Endothelial cell of umbilical vein (primary cell): ENCODE measurements around the gene B4GALNT3. TPM values are rescaled to one million over a fixed set of nuclear protein-coding genes. Genes with fewer than 3 reads are reported as not detected.

Experiments used
- BruUV-seq: library from RNA; stranded (reverse); fragments of 400-500 nt; replicated peaks from 2 replicates; lab custom pipeline; 2021; lab: Mats Ljungman, UMichigan
- CTCF ChIA-PET: fragments of 300-600, 350-600 bp; sonication (Branson Sonifier 250); formaldehyde crosslinking; loops from one replicate; lab custom pipeline; 2021; ENCODE audit warnings: antibody characterized with exemption, inconsistent platforms; lab: Charles Lee
- POLR2A ChIA-PET: fragments of 300-600, 350-600 bp; sonication (Branson Sonifier 250); formaldehyde crosslinking; loops from one replicate; lab custom pipeline; 2021; ENCODE audit warnings: antibody characterized with exemption, inconsistent platforms; lab: Charles Lee
- DNase-seq: peaks from one replicate; pipeline ENCODE4 v3.0.0-alpha.2; 2011; ENCODE audit warnings: low read depth, low spot score
- FAIRE-seq: peaks from 2 replicates; lab custom pipeline; 2011; peaks lifted over from hg19 to GRCh38; lab: Jason Lieb, UNC
- H2AFZ ChIP-seq: 2 replicates; pipeline ENCODE4 v1.6.0; 2012; ENCODE audit warnings: low read depth, low read length, control low read depth, inconsistent platforms
- H3K27ac ChIP-seq: 2 replicates; pipeline ENCODE4 v1.5.1; 2011; ENCODE audit warnings: low read depth, mild to moderate bottlenecking, control low read depth, low read length, moderate library complexity; ENCODE audit not compliant: insufficient read depth
- H3K27me3 ChIP-seq, 2 experiments: 2 replicates each; pipeline versions ENCODE4 v1.6.0 to v1.6.1; 2011; ENCODE audit warnings: low read length in 2 of 2, mixed read lengths in 1 of 2; ENCODE audit not compliant: control insufficient read depth in 2 of 2, insufficient read depth in 2 of 2
- H3K36me3 ChIP-seq, 2 experiments: 2 replicates in 1 of 2; 3 replicates in 1 of 2; pipeline ENCODE4 v1.5.1; 2011; ENCODE audit warnings: low read length in 2 of 2, mild to moderate bottlenecking in 1 of 2, moderate library complexity in 1 of 2; ENCODE audit not compliant: control insufficient read depth in 2 of 2, insufficient read depth in 2 of 2; ENCODE audit errors: extremely low read depth in 1 of 2
- H3K4me1 ChIP-seq: 3 replicates; pipeline ENCODE4 v1.5.1; 2011; ENCODE audit warnings: mild to moderate bottlenecking, low read length; ENCODE audit not compliant: control insufficient read depth, insufficient read depth; ENCODE audit errors: extremely low read depth
- H3K4me2 ChIP-seq: 2 replicates; pipeline ENCODE4 v1.6.1; 2011; ENCODE audit warnings: low read length, control low read depth, mixed read lengths; ENCODE audit not compliant: insufficient read depth
- H3K4me3 ChIP-seq, 3 experiments: fragments of 200-600 bp in 1 of 3; sonication (generic), shearing (Covaris generic) in 1 of 3; replicated peaks in 1 of 3; 2 replicates each; pipeline ENCODE4 v1.5.1; 2011 to 2016; ENCODE audit warnings: control low read depth in 3 of 3, low read length in 3 of 3, mild to moderate bottlenecking in 2 of 3, inconsistent platforms in 1 of 3, low read depth in 1 of 3, moderate library complexity in 1 of 3; ENCODE audit not compliant: insufficient read depth in 1 of 3
- H3K79me2 ChIP-seq: 2 replicates; pipeline ENCODE4 v1.6.0; 2012; ENCODE audit warnings: low read length, inconsistent platforms; ENCODE audit not compliant: control insufficient read depth, insufficient read depth
- H3K9ac ChIP-seq: replicated peaks from 2 replicates; pipeline ENCODE3; 2011; ENCODE audit warnings: low read length, control low read depth; ENCODE audit not compliant: insufficient read depth; ENCODE audit errors: extremely low read depth
- H3K9me1 ChIP-seq: replicated peaks from 3 replicates; pipeline ENCODE4 v1.6.0; 2011; ENCODE audit warnings: mild to moderate bottlenecking, low read length; ENCODE audit not compliant: control insufficient read depth, insufficient read depth; ENCODE audit errors: extremely low read depth
- H3K9me3 ChIP-seq: replicated peaks from 2 replicates; pipeline ENCODE4 v1.5.1; 2012; ENCODE audit warnings: low read length, inconsistent platforms; ENCODE audit not compliant: control insufficient read depth, insufficient read depth
- H4K20me1 ChIP-seq: replicated peaks from 2 replicates; pipeline ENCODE3; 2011; ENCODE audit warnings: mild to moderate bottlenecking, low read length; ENCODE audit not compliant: control insufficient read depth, insufficient read depth; ENCODE audit errors: extremely low read depth
- EZH2 ChIP-seq: IDR thresholded peaks from 2 replicates; pipeline ENCODE4 v1.6.1; 2012; ENCODE audit warnings: borderline replicate concordance, low read depth, mild to moderate bottlenecking, moderate library complexity, low read length, inconsistent platforms; ENCODE audit not compliant: severe bottlenecking
- FOS ChIP-seq: IDR thresholded peaks from 2 replicates; pipeline ENCODE4 v1.6.1; 2011; ENCODE audit warnings: mild to moderate bottlenecking, low read length, moderate library complexity, borderline replicate concordance; ENCODE audit not compliant: insufficient read depth
- GATA2 ChIP-seq: IDR thresholded peaks from 2 replicates; pipeline ENCODE4 v1.7.0; 2011; ENCODE audit warnings: low read depth, mild to moderate bottlenecking, moderate library complexity, mixed read lengths, low read length; ENCODE audit not compliant: insufficient read length, insufficient read depth
- JUN ChIP-seq: IDR thresholded peaks from 2 replicates; pipeline ENCODE4 v1.6.1; 2011; ENCODE audit warnings: borderline replicate concordance, low read depth; ENCODE audit not compliant: insufficient read length, insufficient read depth
- MYC ChIP-seq: IDR thresholded peaks from one replicate; pipeline ENCODE4 v1.6.1; 2011; ENCODE audit warnings: mild to moderate bottlenecking, low read depth, low read length
- POLR2A ChIP-seq: IDR thresholded peaks from 2 replicates; pipeline ENCODE4 v1.6.1; 2012; ENCODE audit warnings: low read depth, mild to moderate bottlenecking, control low read depth, low read length
- POLR2AphosphoS5 ChIP-seq: IDR thresholded peaks from 2 replicates; pipeline ENCODE4 v1.6.1; 2012; ENCODE audit warnings: low read depth, mild to moderate bottlenecking, control low read depth, low read length, moderate library complexity; ENCODE audit not compliant: insufficient read depth
- dilution Hi-C: fragments of 300-500 bp; cut with MboI; formaldehyde crosslinking; loops from one replicate; pipeline ENCODE4 v1.15.0; 2019; ENCODE audit warnings: low sequenced_read_pairs; ENCODE audit not compliant: extremely low pct_ligation_motif_present
- intact Hi-C: fragments of 100-400 bp; cut with micrococcal nuclease; formaldehyde crosslinking; loops from one replicate; pipeline ENCODE4 v1.10.0; 2022
- polyA plus RNA-seq, 4 experiments: library from polyadenylated mRNA; depleted of rRNA in 3 of 4; stranded (reverse) in 3 of 4; unstranded in 1 of 4; fragments of >200 nt; gene quantifications; 2 replicates each; pipeline versions ENCODE4 v1.2.1 to v1.2.3, GENCODE V29; 2011 to 2012; ENCODE audit warnings: missing spikeins in 1 of 4
- total RNA-seq: library from RNA; stranded (reverse); gene quantifications from 2 replicates; pipeline ENCODE4 v1.2.3, GENCODE V29; 2021
- TF ChIP-seq, protein P1 (sequence below): IDR thresholded peaks from 2 replicates; pipeline ENCODE4 v1.6.1; 2011; ENCODE audit not compliant: insufficient read depth, insufficient read length
- TF ChIP-seq, protein P2 (sequence below), 2 donors: IDR thresholded peaks; 1 replicate in 1 of 2; 2 replicates in 1 of 2; pipeline ENCODE4 v1.5.1; 2011; ENCODE audit warnings: low read length in 2 of 2, mild to moderate bottlenecking in 2 of 2, moderate library complexity in 2 of 2, control low read depth in 1 of 2, inconsistent platforms in 1 of 2, low read depth in 1 of 2; ENCODE audit not compliant: insufficient read depth in 1 of 2; ENCODE audit errors: extremely low read depth in 1 of 2

B4GALNT3 gene
- total and polyA plus RNA-seq, 2 donors (not counting 3 experiments of a cell fraction or from before 2014, with no cell fraction given), result 0.07 TPM; not detected in 1

DNA sequence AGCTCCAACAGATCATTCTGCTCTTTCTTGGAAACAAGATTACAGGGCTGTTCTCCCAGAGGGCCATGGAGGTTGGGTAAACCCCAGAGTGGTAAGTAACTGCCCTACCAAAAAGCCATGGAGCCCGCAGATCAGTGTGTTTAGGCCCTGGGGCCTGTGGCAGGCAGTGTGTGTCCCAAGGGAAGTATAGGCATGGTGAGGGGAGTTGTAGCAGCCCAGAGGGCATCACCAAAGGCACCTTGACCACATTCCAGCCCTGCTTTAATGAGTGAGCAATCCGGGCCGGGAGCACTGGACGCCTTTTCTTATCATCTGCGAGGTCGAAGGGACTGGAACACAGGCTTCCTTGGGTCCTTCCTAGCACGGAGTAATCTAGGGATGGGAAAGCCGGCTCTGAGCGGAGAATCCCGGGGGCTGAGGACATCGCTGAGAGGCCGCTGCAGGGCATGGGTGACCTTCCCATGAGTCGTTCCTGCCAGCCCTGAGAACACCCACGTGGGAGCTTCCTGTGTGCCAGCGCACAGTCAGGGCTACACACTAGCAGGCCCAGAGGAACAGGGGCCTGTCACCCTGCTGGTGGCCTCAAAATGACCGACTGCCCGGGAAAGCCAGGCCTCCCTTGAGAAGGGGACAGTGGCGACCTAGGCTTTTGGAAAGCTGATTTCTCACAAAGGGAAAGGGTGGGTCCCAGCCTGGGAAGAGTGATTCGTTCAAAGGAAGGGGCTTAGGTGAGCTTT lies 112.2 kb downstream of the B4GALNT3 start:
- H3K4me2 ChIP-seq, result peak overlapping the region; percentile 88
- BruUV-seq, result no TSS peak
- peak; percentile 6 for DNase-seq
- intact Hi-C loops, result loop anchor here (2.0 to 5.0 kb wide), 3 partner anchors 71 to 1011 kb away; no protein-coding TSS in a partner anchor
- peaks cover 32% of the 10 kb centered on the region for H3K4me1 ChIP-seq
- peak overlapping the region; percentile 77 for H3K27ac ChIP-seq
- ChIA-PET CTCF (interaction anchor here (1.0 to 7.8 kb wide), 11 partner anchors 31 to 1011 kb away, joined by 3 to 150 read pairs (median 8); partner anchors contain the start of genes RAD52 and WNK1), POLR2A (interaction anchor here (0.8 to 1.3 kb wide), 2 partner anchors 26 to 377 kb away, joined by 3 to 5 read pairs; partner anchors contain the start of gene RAD52)
- dilution Hi-C loops, result no loop called here
- no peaks in the 10 kb centered on the region for H4K20me1 ChIP-seq
- no peak for TF ChIP-seq POLR2A
- no peak for TF ChIP-seq FOS
- TF ChIP-seq POLR2AphosphoS5, result no peak
- TF ChIP-seq, protein P1, sequence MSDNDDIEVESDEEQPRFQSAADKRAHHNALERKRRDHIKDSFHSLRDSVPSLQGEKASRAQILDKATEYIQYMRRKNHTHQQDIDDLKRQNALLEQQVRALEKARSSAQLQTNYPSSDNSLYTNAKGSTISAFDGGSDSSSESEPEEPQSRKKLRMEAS, result no peak
- no peak for TF ChIP-seq MYC
- TF ChIP-seq GATA2, result no peak
- no peak for TF ChIP-seq EZH2
- TF ChIP-seq, protein P2, sequence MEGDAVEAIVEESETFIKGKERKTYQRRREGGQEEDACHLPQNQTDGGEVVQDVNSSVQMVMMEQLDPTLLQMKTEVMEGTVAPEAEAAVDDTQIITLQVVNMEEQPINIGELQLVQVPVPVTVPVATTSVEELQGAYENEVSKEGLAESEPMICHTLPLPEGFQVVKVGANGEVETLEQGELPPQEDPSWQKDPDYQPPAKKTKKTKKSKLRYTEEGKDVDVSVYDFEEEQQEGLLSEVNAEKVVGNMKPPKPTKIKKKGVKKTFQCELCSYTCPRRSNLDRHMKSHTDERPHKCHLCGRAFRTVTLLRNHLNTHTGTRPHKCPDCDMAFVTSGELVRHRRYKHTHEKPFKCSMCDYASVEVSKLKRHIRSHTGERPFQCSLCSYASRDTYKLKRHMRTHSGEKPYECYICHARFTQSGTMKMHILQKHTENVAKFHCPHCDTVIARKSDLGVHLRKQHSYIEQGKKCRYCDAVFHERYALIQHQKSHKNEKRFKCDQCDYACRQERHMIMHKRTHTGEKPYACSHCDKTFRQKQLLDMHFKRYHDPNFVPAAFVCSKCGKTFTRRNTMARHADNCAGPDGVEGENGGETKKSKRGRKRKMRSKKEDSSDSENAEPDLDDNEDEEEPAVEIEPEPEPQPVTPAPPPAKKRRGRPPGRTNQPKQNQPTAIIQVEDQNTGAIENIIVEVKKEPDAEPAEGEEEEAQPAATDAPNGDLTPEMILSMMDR (IDR thresholded peaks at IDR 0.05; ENCODE audit: extremely low read depth in 1 of 2, insufficient read depth in 1 of 2, low read depth in 1 of 2, low read length in 2 of 2), result no peak
- no peak for TF ChIP-seq JUN
- no peaks in the 10 kb centered on the region for H3K9me1 ChIP-seq
- no peak overlapping the region for H3K9ac ChIP-seq
- no peak overlapping the region for H3K4me3 ChIP-seq
- H3K36me3 ChIP-seq, result no peaks in the 10 kb centered on the region
- H3K9me3 ChIP-seq, result no peaks in the 10 kb centered on the region
- no peak for FAIRE-seq
- H2AFZ ChIP-seq, result peak overlapping the region; percentile 92
- no peaks in the 10 kb centered on the region for H3K79me2 ChIP-seq
- no peaks in the 10 kb centered on the region for H3K27me3 ChIP-seq
